ENCODE data around the gene MTPN. TPM values are rescaled to one million over a fixed set of nuclear protein-coding genes. Genes with fewer than 3 reads are reported as not detected.

Gene MTPN
- total RNA-seq, 4 donors from 2014 or later = 59.6 to 83.3 (median 71.2) TPM

GRCh38 chr7:135960709-135961451 lies 16.3 kb downstream of the MTPN start:
- no peak overlapping the region for H3K4me3 ChIP-seq (ENCODE audit: low read depth, poor library complexity, severe bottlenecking)
- intact Hi-C loops (cut with DNase I; ENCODE audit: low total_unique reads) = no loop called here
- DNase-seq (ENCODE audit: low spot score in 2 of 2) = no peak
- 88 to 89% methylated on average over 6 of the region's 6 CpGs for WGBS, 2 donors
- TF ChIP-seq POLR2A (IDR thresholded peaks at IDR 0.05) (no peak), CTCF (IDR thresholded peaks at IDR 0.05) (no peak)

- no peak for DNase-seq (ENCODE audit: low spot score in 2 of 2)
- intact Hi-C loops (cut with DNase I; ENCODE audit: low total_unique reads) = no loop called here
- H3K4me3 ChIP-seq (ENCODE audit: low read depth, poor library complexity, severe bottlenecking) = no peak overlapping the region
- no peak for TF ChIP-seq CTCF (IDR thresholded peaks at IDR 0.05)
- no peak for TF ChIP-seq POLR2A (IDR thresholded peaks at IDR 0.05)
These were observed 17.4 kb downstream of the MTPN start for GRCh38 chr7:135959646-135960363.

GRCh38 chr7:135958173-135958572 lies 19.0 kb downstream of the MTPN start:
- TF ChIP-seq POLR2A (IDR thresholded peaks at IDR 0.05) = no peak
- TF ChIP-seq CTCF (IDR thresholded peaks at IDR 0.05) = no peak
- H3K4me3 ChIP-seq (ENCODE audit: low read depth, poor library complexity, severe bottlenecking) = no peak overlapping the region
- intact Hi-C loops (cut with DNase I; ENCODE audit: low total_unique reads) = no loop called here
- WGBS, 2 donors = 74 to 92% methylated on average over 1 of the region's 1 CpG
- no peak for DNase-seq (ENCODE audit: low spot score in 2 of 2)

- 96% methylated on average over 2 of the region's 2 CpGs for WGBS, 2 donors
- H3K4me3 ChIP-seq (ENCODE audit: low read depth, poor library complexity, severe bottlenecking) = no peak overlapping the region
- no peak for DNase-seq (ENCODE audit: low spot score in 2 of 2)
- intact Hi-C loops (cut with DNase I; ENCODE audit: low total_unique reads) = no loop called here
- TF ChIP-seq POLR2A (IDR thresholded peaks at IDR 0.05) (no peak), CTCF (IDR thresholded peaks at IDR 0.05) (no peak)
These were observed 19.5 kb downstream of the MTPN start for GRCh38 chr7:135957627-135958026.

GRCh38 chr7:135956393-135956792 lies 20.8 kb downstream of the MTPN start:
- intact Hi-C loops (cut with DNase I; ENCODE audit: low total_unique reads) = no loop called here

More at GRCh38 chr7:135956393-135956792, 20.8 kb downstream of the MTPN start:
- TF ChIP-seq POLR2A (IDR thresholded peaks at IDR 0.05) (no peak), CTCF (IDR thresholded peaks at IDR 0.05) (no peak)
- no peak overlapping the region for H3K4me3 ChIP-seq (ENCODE audit: low read depth, poor library complexity, severe bottlenecking)
- 97 to 99% methylated on average over 2 of the region's 2 CpGs for WGBS, 2 donors
- no peak for DNase-seq (ENCODE audit: low spot score in 2 of 2)

All from lower leg skin (tissue), 4 donors.